GM18519 (cell line): ENCODE measurements around the gene PPP6R2.
"Not testable (repeated sequence)": the region's sequence is repeated elsewhere in the genome, so short reads cannot be mapped to it uniquely, and the experiment has no call there.

Experiments used
- ATAC-seq: cut with Tn5 transposase; IDR thresholded peaks from one replicate; pipeline ENCODE4 v1.9.1; 2021; ENCODE audit warnings: mild to moderate bottlenecking, moderate library complexity; ENCODE audit not compliant: unreplicated experiment, low FRiP score

Gene PPP6R2

GRCh38 chr22:50337262-50338041, 5.7 kb upstream of the PPP6R2 start:
- ATAC-seq: no peak

GRCh38 chr22:50338042-50338573, 5.0 kb upstream of the PPP6R2 start:
- no peak for ATAC-seq

- no peak for ATAC-seq
Observed at GRCh38 chr22:50338860-50339462, 4.2 kb upstream of the PPP6R2 start.

GRCh38 chr22:50339945-50340879, 2.9 kb upstream of the PPP6R2 start:
- no peak for ATAC-seq

GRCh38 chr22:50341977-50342650, 1.0 kb upstream of the PPP6R2 start:
- ATAC-seq: no peak

GRCh38 chr22:50343541-50343935, 411 bp downstream of the PPP6R2 start:
- no peak for ATAC-seq

- no peak for ATAC-seq
Observed at GRCh38 chr22:50346470-50346869, 3.3 kb downstream of the PPP6R2 start.

- no peak for ATAC-seq
Observed at GRCh38 chr22:50347157-50347556, 4.0 kb downstream of the PPP6R2 start.

GRCh38 chr22:50348058-50348457, 4.9 kb downstream of the PPP6R2 start:
- no peak for ATAC-seq

GRCh38 chr22:50356186-50356585, 13.1 kb downstream of the PPP6R2 start:
- no peak for ATAC-seq

GRCh38 chr22:50357222-50357621, 14.1 kb downstream of the PPP6R2 start:
- ATAC-seq: no peak

GRCh38 chr22:50357756-50358155, 14.6 kb downstream of the PPP6R2 start:
- ATAC-seq: no peak

- no peak for ATAC-seq
Observed at GRCh38 chr22:50360578-50360977, 17.5 kb downstream of the PPP6R2 start.

GRCh38 chr22:50361222-50361621, 18.1 kb downstream of the PPP6R2 start:
- no peak for ATAC-seq

- no peak for ATAC-seq
Observed at GRCh38 chr22:50361688-50362087, 18.6 kb downstream of the PPP6R2 start.

- ATAC-seq: no peak
Observed at GRCh38 chr22:50363166-50363802, 20.2 kb downstream of the PPP6R2 start.

GRCh38 chr22:50363803-50364194, 20.7 kb downstream of the PPP6R2 start:
- not testable (repeated sequence) for ATAC-seq

GRCh38 chr22:50367778-50368500, 24.8 kb downstream of the PPP6R2 start:
- no peak for ATAC-seq

GRCh38 chr22:50371101-50371648, 28.0 kb downstream of the PPP6R2 start:
- no peak for ATAC-seq
